GM23338 (cell line): ENCODE data around the gene GARS1. TPM values are rescaled to one million over a fixed set of nuclear protein-coding genes. Genes with fewer than 3 reads are reported as not detected.

ENCODE experiments used
- ATAC-seq: fragments of 200-7000 bp; cut with Tn5 transposase; 3 replicates; pipeline ENCODE4 v1.9.1; 2020
- DNase-seq: peaks from one replicate; pipeline ENCODE4 v3.0.0-alpha.2; 2015; ENCODE audit warnings: low spot score
- H2AFZ ChIP-seq: fragments of 200-600 bp; sonication (generic); 2 replicates; pipeline ENCODE4 v1.8.0; 2016; ENCODE audit warnings: antibody characterized with exemption, mild to moderate bottlenecking, moderate library complexity
- H3F3A ChIP-seq: fragments of 200-600 bp; sonication (generic); replicated peaks from 2 replicates; pipeline ENCODE4 v1.8.0; 2017; ENCODE audit warnings: antibody characterized with exemption, mixed run types, low read depth
- H3K27ac ChIP-seq: fragments of 200-600 bp; sonication (generic); 2 replicates; pipeline ENCODE4 v1.6.1; 2016; ENCODE audit warnings: low read depth
- H3K27me3 ChIP-seq: fragments of 200-600 bp; sonication (generic); 2 replicates; pipeline ENCODE4 v1.8.0; 2016; ENCODE audit warnings: mild to moderate bottlenecking, mixed run types, moderate library complexity; ENCODE audit not compliant: insufficient read depth
- H3K36me3 ChIP-seq: fragments of 200-600 bp; sonication (generic); 2 replicates; pipeline ENCODE4 v1.8.0; 2016; ENCODE audit warnings: mild to moderate bottlenecking; ENCODE audit not compliant: insufficient read depth
- H3K4me1 ChIP-seq: fragments of 200-600 bp; sonication (generic); 2 replicates; pipeline ENCODE4 v1.8.0; 2016; ENCODE audit warnings: mild to moderate bottlenecking, moderate library complexity; ENCODE audit not compliant: insufficient read depth
- H3K4me2 ChIP-seq: fragments of 200-600 bp; sonication (generic); 2 replicates; pipeline ENCODE4 v1.7.1; 2017; ENCODE audit warnings: mixed run types
- H3K4me3 ChIP-seq: fragments of 200-600 bp; sonication (generic); 2 replicates; pipeline ENCODE4 v1.6.1; 2016; ENCODE audit warnings: mixed run types
- H3K79me2 ChIP-seq: fragments of 200-600 bp; sonication (generic); replicated peaks from 2 replicates; pipeline ENCODE4 v1.8.0; 2017; ENCODE audit warnings: mild to moderate bottlenecking; ENCODE audit not compliant: insufficient read depth
- H3K9me2 ChIP-seq: fragments of 200-600 bp; sonication (generic); 2 replicates; pipeline ENCODE4 v1.8.0; 2017; ENCODE audit not compliant: insufficient read depth
- H4K20me1 ChIP-seq: fragments of 200-600 bp; sonication (generic); replicated peaks from 2 replicates; pipeline ENCODE4 v1.8.0; 2017; ENCODE audit warnings: mild to moderate bottlenecking; ENCODE audit not compliant: insufficient read depth
- H3K27ac Mint-ChIP-seq: 2 replicates; pipeline ENCODE4 v1.8.0; 2020; ENCODE audit warnings: inconsistent platforms, mild to moderate bottlenecking, moderate library complexity, mixed read lengths
- H3K27me3 Mint-ChIP-seq: 3 replicates; pipeline ENCODE4 v1.8.0; 2022; ENCODE audit warnings: low read depth, mild to moderate bottlenecking, moderate library complexity, mixed read lengths, inconsistent platforms; ENCODE audit not compliant: insufficient read depth, poor library complexity
- H3K36me3 Mint-ChIP-seq: 3 replicates; pipeline ENCODE4 v1.8.0; 2021; ENCODE audit warnings: low read depth, mild to moderate bottlenecking, inconsistent platforms, moderate library complexity, mixed read lengths
- H3K4me1 Mint-ChIP-seq: 3 replicates; pipeline ENCODE4 v1.8.0; 2020; ENCODE audit warnings: mild to moderate bottlenecking, inconsistent platforms, mixed read lengths
- H3K4me3 Mint-ChIP-seq: 3 replicates; pipeline ENCODE4 v1.8.0; 2021; ENCODE audit warnings: moderate library complexity, mild to moderate bottlenecking, inconsistent platforms, mixed read lengths
- H3K9me3 Mint-ChIP-seq: 3 replicates; pipeline ENCODE4 v1.8.0; 2020; ENCODE audit warnings: moderate library complexity, mild to moderate bottlenecking, inconsistent platforms, mixed read lengths
- CREB1 ChIP-seq: fragments of 250-450 bp; sonication (Bioruptor Pico); IDR thresholded peaks from 2 replicates; pipeline ENCODE4 v1.5.0; 2020; ENCODE audit warnings: low read depth, mild to moderate bottlenecking, moderate library complexity
- CTCF ChIP-seq, 2 experiments: fragments of 200-600 bp in 1 of 2; sonication (generic) in 1 of 2; conservative IDR thresholded peaks; 2 replicates each; pipeline versions ENCODE4 v1.5.1 to v1.6.1; 2016 to 2017; ENCODE audit warnings: antibody characterized with exemption in 2 of 2, low read depth in 2 of 2, mild to moderate bottlenecking in 2 of 2, moderate library complexity in 1 of 2
- ETS1 ChIP-seq: IDR thresholded peaks from 2 replicates; pipeline ENCODE4 v1.6.1; 2016; ENCODE audit warnings: antibody characterized with exemption
- EZH2 ChIP-seq: fragments of 200-600 bp; sonication (generic); IDR thresholded peaks from one replicate; pipeline ENCODE4 v1.8.0; 2017; ENCODE audit warnings: antibody characterized with exemption, mild to moderate bottlenecking, low read depth; ENCODE audit not compliant: unreplicated experiment
- EZH2phosphoT487 ChIP-seq: fragments of 200-600 bp; sonication (generic); IDR thresholded peaks from one replicate; pipeline ENCODE4 v1.8.1; 2018; ENCODE audit warnings: antibody characterized with exemption; ENCODE audit not compliant: unreplicated experiment
- POLR2AphosphoS5 ChIP-seq: IDR thresholded peaks from 2 replicates; pipeline ENCODE4 v1.6.1; 2016; ENCODE audit warnings: antibody characterized with exemption, low read depth
- STAT1 ChIP-seq: IDR thresholded peaks from one replicate; pipeline ENCODE4 v1.6.1; 2016; ENCODE audit warnings: antibody characterized with exemption; ENCODE audit not compliant: unreplicated experiment
- ZNF114 ChIP-seq: fragments of 250-450 bp; sonication (Bioruptor Pico); IDR thresholded peaks from 2 replicates; pipeline ENCODE4 v1.5.0; 2020; ENCODE audit warnings: mild to moderate bottlenecking, moderate library complexity
- ZNF331 ChIP-seq: fragments of 250-450 bp; sonication (Bioruptor Pico); IDR thresholded peaks from 2 replicates; pipeline ENCODE4 v1.5.0; 2020; ENCODE audit warnings: low read depth, mild to moderate bottlenecking, moderate library complexity
- polyA plus RNA-seq: library from polyadenylated mRNA; unstranded; fragments of >200 nt; fragmentation: Nextera tagmentation; extraction: Ambion mirVana; gene quantifications from 2 replicates; pipeline ENCODE4 v1.2.1, GENCODE V29; 2016
- total RNA-seq: library from RNA; depleted of rRNA; stranded (reverse); fragments of >200 nt; shearing (Covaris generic); gene quantifications from 2 replicates; pipeline ENCODE4 v1.2.3, GENCODE V29; 2014

GARS1 gene
- total and polyA plus RNA-seq, 2 experiments from 2014 or later, result 207 to 241 TPM

GRCh38 chr7:30630986-30631385 is 36.3 kb downstream of the GARS1 start:
- H3K27ac ChIP-seq, result no peak overlapping the region
- DNase-seq, result no peak
- no peaks in the 10 kb centered on the region for H3K9me2 ChIP-seq
- no peak for ATAC-seq
- H4K20me1 ChIP-seq, result peaks cover 16% of the 10 kb centered on the region
- Mint-ChIP-seq H3K27ac (no peak overlapping the region), H3K4me3 (no peak overlapping the region), H3K36me3 (peaks cover 98% of the 10 kb centered on the region), H3K27me3 (no peaks in the 10 kb centered on the region), H3K4me1 (no peaks in the 10 kb centered on the region; the same call in 2 of the 3 replicates), H3K9me3 (no peaks in the 10 kb centered on the region)
- H3K79me2 ChIP-seq, result peaks cover 26% of the 10 kb centered on the region
- no peaks in the 10 kb centered on the region for H3K27me3 ChIP-seq
- no peak overlapping the region for H3K4me3 ChIP-seq
- peaks cover 92% of the 10 kb centered on the region for H3K36me3 ChIP-seq
- no peak overlapping the region for H2AFZ ChIP-seq
- H3K4me1 ChIP-seq, result no peaks in the 10 kb centered on the region
- no peak overlapping the region for H3K4me2 ChIP-seq
- H3F3A ChIP-seq, result 0 out of 2 replicates have a peak, but pooled peaks cover 10% of the 10 kb centered on the region
- TF ChIP-seq STAT1 (no peak), EZH2phosphoT487 (peak; percentile 14)

GRCh38 chr7:30633223-30633622 is 38.5 kb downstream of the GARS1 start:
- no peaks in the 10 kb centered on the region for H3K27me3 Mint-ChIP-seq
- Histone ChIP-seq H3K4me1 (no peaks in the 10 kb centered on the region), H3K27ac (no peak overlapping the region), H3K79me2 (peaks cover 31% of the 10 kb centered on the region), H4K20me1 (peaks cover 14% of the 10 kb centered on the region; the same call in 1 of the 2 replicates), H3F3A (0 out of 2 replicates have a peak, but pooled peaks cover 10% of the 10 kb centered on the region), H2AFZ (no peak overlapping the region), H3K27me3 (no peaks in the 10 kb centered on the region), H3K36me3 (peaks cover 79% of the 10 kb centered on the region), H3K4me2 (no peak overlapping the region), H3K9me2 (no peaks in the 10 kb centered on the region), H3K4me3 (no peak overlapping the region)
- H3K4me1 Mint-ChIP-seq, result no peaks in the 10 kb centered on the region; the same call in 2 of the 3 replicates
- no peak for DNase-seq
- no peaks in the 10 kb centered on the region for H3K9me3 Mint-ChIP-seq
- peak overlapping the region; percentile 52; the same call in 1 of the 2 replicates for H3K27ac Mint-ChIP-seq
- no peak for ATAC-seq
- H3K36me3 Mint-ChIP-seq, result peaks cover 81% of the 10 kb centered on the region
- no peak for TF ChIP-seq CREB1 (CRISPR knock-in tag)
- no peak for TF ChIP-seq POLR2AphosphoS5
- TF ChIP-seq ETS1, result no peak
- no peak for TF ChIP-seq CTCF (conservative IDR thresholded peaks at IDR 0.05; ENCODE audit: low read depth in 2 of 2)
- no peak for TF ChIP-seq ZNF114
- no peak for TF ChIP-seq EZH2
- no peak for TF ChIP-seq ZNF331 (CRISPR knock-in tag)
- no peak overlapping the region for H3K4me3 Mint-ChIP-seq
